HG02840 (cell line): Measurements from ENCODE around the gene SAMD4A.
A peak's percentile ranks its signal among the peaks of the same experiment; 100 is the strongest.
"Not testable (repeated sequence)": the region's sequence is repeated elsewhere in the genome, so short reads cannot be mapped to it uniquely, and the experiment has no call there.

Experiments used
- ATAC-seq: cut with Tn5 transposase; IDR thresholded peaks from one replicate; pipeline ENCODE4 v1.9.1; 2021; ENCODE audit warnings: mild to moderate bottlenecking, moderate library complexity, moderate number of reproducible peaks; ENCODE audit not compliant: unreplicated experiment, low FRiP score

Gene SAMD4A

GRCh38 chr14:54594537-54594936 lies 27.6 kb downstream of the SAMD4A start:
- ATAC-seq = no peak

GRCh38 chr14:54597795-54598443 lies 31.0 kb downstream of the SAMD4A start:
- no peak for ATAC-seq

GRCh38 chr14:54599966-54600716 lies 33.2 kb downstream of the SAMD4A start:
- ATAC-seq = no peak

GRCh38 chr14:54600717-54601109 lies 33.8 kb downstream of the SAMD4A start:
- ATAC-seq = no peak

GRCh38 chr14:54603362-54603761 lies 36.4 kb downstream of the SAMD4A start:
- no peak for ATAC-seq

GRCh38 chr14:54606178-54606577 lies 39.2 kb downstream of the SAMD4A start:
- ATAC-seq = no peak

- ATAC-seq = no peak
Measured at GRCh38 chr14:54606631-54607133, 39.8 kb downstream of the SAMD4A start.

- ATAC-seq = no peak
Measured at GRCh38 chr14:54609576-54609975, 42.6 kb downstream of the SAMD4A start.

GRCh38 chr14:54610051-54610977 lies 43.4 kb downstream of the SAMD4A start:
- no peak for ATAC-seq

GRCh38 chr14:54614296-54614695 lies 47.4 kb downstream of the SAMD4A start:
- no peak for ATAC-seq

- ATAC-seq = no peak
Measured at GRCh38 chr14:54617467-54617866, 50.5 kb downstream of the SAMD4A start.

GRCh38 chr14:54621686-54622085 lies 54.8 kb downstream of the SAMD4A start:
- no peak for ATAC-seq

GRCh38 chr14:54622192-54622958 lies 55.4 kb downstream of the SAMD4A start:
- peak; percentile 65 for ATAC-seq

- ATAC-seq = no peak
Measured at GRCh38 chr14:54623279-54624004, 56.5 kb downstream of the SAMD4A start.

- not testable (repeated sequence) for ATAC-seq
Measured at GRCh38 chr14:54624005-54624358, 57.1 kb downstream of the SAMD4A start.

- no peak for ATAC-seq
Measured at GRCh38 chr14:54625112-54625511, 58.2 kb downstream of the SAMD4A start.

GRCh38 chr14:54627219-54627539 lies 60.3 kb downstream of the SAMD4A start:
- peak; percentile 6 for ATAC-seq

GRCh38 chr14:54627540-54628363 lies 60.8 kb downstream of the SAMD4A start:
- peak; percentile 64 for ATAC-seq

GRCh38 chr14:54629183-54629582 lies 62.3 kb downstream of the SAMD4A start:
- no peak for ATAC-seq
